ENCODE measurements around the gene MFSD2A.

DNA sequence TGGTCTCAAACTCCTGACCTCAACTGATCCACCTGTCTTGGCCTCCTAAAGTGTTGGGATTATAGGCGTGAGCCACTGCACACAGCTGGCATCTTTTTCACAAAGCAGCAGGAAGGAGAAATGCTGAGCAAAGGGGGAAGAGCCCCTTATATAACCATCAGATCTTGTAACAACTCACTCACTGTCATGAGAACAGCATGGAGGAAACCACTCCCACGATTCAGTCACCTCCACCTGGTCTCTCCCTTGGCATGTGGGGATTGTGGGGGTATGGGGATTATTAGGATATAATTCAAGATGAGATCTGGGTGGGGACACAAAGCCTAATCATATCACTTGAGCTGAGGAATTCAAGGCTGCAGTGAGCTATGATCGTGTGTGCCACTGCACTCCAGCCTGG is 3.0 kb upstream of the MFSD2A start:
- TF ChIP-seq, protein P1, sequence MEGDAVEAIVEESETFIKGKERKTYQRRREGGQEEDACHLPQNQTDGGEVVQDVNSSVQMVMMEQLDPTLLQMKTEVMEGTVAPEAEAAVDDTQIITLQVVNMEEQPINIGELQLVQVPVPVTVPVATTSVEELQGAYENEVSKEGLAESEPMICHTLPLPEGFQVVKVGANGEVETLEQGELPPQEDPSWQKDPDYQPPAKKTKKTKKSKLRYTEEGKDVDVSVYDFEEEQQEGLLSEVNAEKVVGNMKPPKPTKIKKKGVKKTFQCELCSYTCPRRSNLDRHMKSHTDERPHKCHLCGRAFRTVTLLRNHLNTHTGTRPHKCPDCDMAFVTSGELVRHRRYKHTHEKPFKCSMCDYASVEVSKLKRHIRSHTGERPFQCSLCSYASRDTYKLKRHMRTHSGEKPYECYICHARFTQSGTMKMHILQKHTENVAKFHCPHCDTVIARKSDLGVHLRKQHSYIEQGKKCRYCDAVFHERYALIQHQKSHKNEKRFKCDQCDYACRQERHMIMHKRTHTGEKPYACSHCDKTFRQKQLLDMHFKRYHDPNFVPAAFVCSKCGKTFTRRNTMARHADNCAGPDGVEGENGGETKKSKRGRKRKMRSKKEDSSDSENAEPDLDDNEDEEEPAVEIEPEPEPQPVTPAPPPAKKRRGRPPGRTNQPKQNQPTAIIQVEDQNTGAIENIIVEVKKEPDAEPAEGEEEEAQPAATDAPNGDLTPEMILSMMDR (IDR thresholded peaks at IDR 0.05): no peak
- TF ChIP-seq EZH2 (IDR thresholded peaks at IDR 0.05) (no peak), EZH2phosphoT487 (IDR thresholded peaks at IDR 0.05) (no peak)
